Naive thymus-derived CD4-positive, alpha-beta T cell (primary cell): Measurements from ENCODE around the gene PRKRIP1. TPM values are rescaled to one million over a fixed set of nuclear protein-coding genes. Genes with fewer than 3 reads are reported as not detected.

Experiments
- ATAC-seq: fragments of 150-1000 bp; cut with Tn5 transposase; 2 replicates; pipeline ENCODE4 v1.10.0; 2021; ENCODE audit warnings: mild to moderate bottlenecking, moderate library complexity
- CTCF ChIA-PET: fragments of 350-600 bp; sonication (Branson Sonifier 250); formaldehyde crosslinking; loops from one replicate; lab custom pipeline; 2021; ENCODE audit warnings: antibody characterized with exemption; lab: Charles Lee
- POLR2A ChIA-PET: fragments of 350-600 bp; sonication (Branson Sonifier 250); formaldehyde crosslinking; loops from one replicate; lab custom pipeline; 2021; ENCODE audit warnings: antibody characterized with exemption, inconsistent platforms; lab: Charles Lee
- DNase-seq, 9 donors: peaks; one replicate each; pipeline versions ENCODE4 v3.0.0 to v3.0.0-alpha.2; 2020 to 2022; ENCODE audit warnings: mixed read lengths in 1 of 9
- H3K27ac ChIP-seq: one replicate; pipeline ENCODE4 v1.7.0; 2013; ENCODE audit warnings: mild to moderate bottlenecking, low read depth, low read length, moderate library complexity
- H3K27me3 ChIP-seq, 2 donors: one replicate each; pipeline ENCODE4 v1.7.0; 2013; ENCODE audit warnings: low read length in 2 of 2, mild to moderate bottlenecking in 2 of 2, moderate library complexity in 2 of 2; ENCODE audit not compliant: control insufficient read depth in 2 of 2, insufficient read depth in 2 of 2
- H3K36me3 ChIP-seq, 3 experiments: 1 replicate in 2 of 3; 2 replicates in 1 of 3; pipeline ENCODE4 v1.7.0; 2013; ENCODE audit warnings: low read length in 3 of 3, mild to moderate bottlenecking in 3 of 3, moderate library complexity in 1 of 3; ENCODE audit not compliant: insufficient read depth in 3 of 3, control insufficient read depth in 2 of 3
- H3K4me1 ChIP-seq, 2 donors: one replicate each; pipeline ENCODE4 v1.7.0; 2013; ENCODE audit warnings: low read length in 2 of 2, mild to moderate bottlenecking in 2 of 2, moderate library complexity in 1 of 2; ENCODE audit not compliant: control insufficient read depth in 2 of 2, insufficient read depth in 2 of 2
- H3K4me3 ChIP-seq: 2 replicates; pipeline ENCODE4 v1.7.0; 2013; ENCODE audit warnings: mild to moderate bottlenecking, low read length
- H3K9me3 ChIP-seq, 3 experiments: 1 replicate in 2 of 3; 2 replicates in 1 of 3; pipeline ENCODE4 v1.7.0; 2013; ENCODE audit warnings: low read length in 3 of 3; ENCODE audit not compliant: control insufficient read depth in 2 of 3
- H3K27ac Mint-ChIP-seq, 9 donors: one replicate each; pipeline ENCODE4 v1.8.0; 2020 to 2022; ENCODE audit warnings: mixed read lengths in 9 of 9, mild to moderate bottlenecking in 8 of 9, moderate library complexity in 5 of 9, inconsistent platforms in 2 of 9
- H3K27me3 Mint-ChIP-seq, 5 donors: one replicate each; pipeline ENCODE4 v1.8.0; 2021 to 2022; ENCODE audit warnings: mixed read lengths in 5 of 5, mild to moderate bottlenecking in 1 of 5
- H3K36me3 Mint-ChIP-seq, 5 donors: one replicate each; pipeline ENCODE4 v1.8.0; 2020 to 2022; ENCODE audit warnings: mixed read lengths in 5 of 5, mild to moderate bottlenecking in 3 of 5, inconsistent platforms in 1 of 5
- H3K4me1 Mint-ChIP-seq, 7 donors: one replicate each; pipeline ENCODE4 v1.8.0; 2020 to 2022; ENCODE audit warnings: mixed read lengths in 7 of 7, mild to moderate bottlenecking in 3 of 7, inconsistent platforms in 1 of 7
- H3K4me3 Mint-ChIP-seq, 10 donors: one replicate each; pipeline ENCODE4 v1.8.0; 2020 to 2022; ENCODE audit warnings: mild to moderate bottlenecking in 10 of 10, mixed read lengths in 10 of 10, moderate library complexity in 6 of 10, inconsistent platforms in 2 of 10
- H3K9me3 Mint-ChIP-seq, 11 donors: one replicate each; pipeline ENCODE4 v1.8.0; 2020 to 2022; ENCODE audit warnings: mixed read lengths in 11 of 11, mild to moderate bottlenecking in 4 of 11, inconsistent platforms in 1 of 11, moderate library complexity in 1 of 11
- intact Hi-C, 2 donors: fragments of 100-400 bp; cut with micrococcal nuclease; formaldehyde crosslinking; loops; one replicate each; pipeline ENCODE4 v1.15.1; 2023
- polyA plus RNA-seq, 2 donors: library from polyadenylated mRNA; unstranded; fragments of 300-500 nt; fragmentation: Illumina TruSeq; gene quantifications; one replicate each; pipeline ENCODE4 v1.2.3, GENCODE V29; 2021
- total RNA-seq, 6 experiments: library from RNA in 5 of 6; stranded (reverse) in 5 of 6; gene quantifications; 1 replicate in 5 of 6; 2 replicates in 1 of 6; pipeline ENCODE4 v1.2.3 and lab custom pipeline; 2021 to 2026

PRKRIP1 gene
- total and polyA plus RNA-seq, 7 experiments from 2014 or later, result 15.7 to 58.4 (median 39.6) TPM

- POLR2A ChIA-PET, result interaction anchor here (1.2 to 20.5 kb wide), 4 partner anchors 17 to 37 kb away, joined by 5 to 510 read pairs (median 8); partner anchors contain the start of genes ALKBH4 and LRWD1
- H3K9me3 Mint-ChIP-seq, result peaks cover 0 to 2% (median 0%) of the 10 kb centered on the region in 11 donors
- H3K4me1 Mint-ChIP-seq, result peaks cover 38 to 69% (median 54%) of the 10 kb centered on the region in 7 donors
- H3K36me3 ChIP-seq, result peaks cover 0 to 4% (median 0%) of the 10 kb centered on the region in 3 experiments
- intact Hi-C loops, result loop anchor here in 1 of 2 donors (1.0 to 2.0 kb wide), 4 partner anchors 20 to 36 kb away; partner anchors contain the start of genes ALKBH4, LRWD1 and PRKRIP1
- H3K4me3 Mint-ChIP-seq, result peak overlapping the region; percentile 76 to 91 (median 86)
- H3K27ac Mint-ChIP-seq, result peak overlapping the region; percentile 97 to 100 (median 99)
- H3K27me3 Mint-ChIP-seq, result no peaks in the 10 kb centered on the region
- DNase-seq (peak in 2 of 9 donors; percentile 17 to 34), ATAC-seq (peak; percentile 28)
- CTCF ChIA-PET, result interaction anchor here (0.6 to 4.6 kb wide), 7 partner anchors 8 to 35 kb away, joined by 3 to 20 read pairs (median 4); no protein-coding TSS in a partner anchor
- peaks cover 0 to 22% (median 0%) of the 10 kb centered on the region in 5 donors for H3K36me3 Mint-ChIP-seq
- H3K4me1 ChIP-seq, result peaks cover 41 to 63% of the 10 kb centered on the region in 2 donors
- H3K27ac ChIP-seq, result peak overlapping the region; percentile 96
- H3K4me3 ChIP-seq, result peak overlapping the region; percentile 45
- no peaks in the 10 kb centered on the region for H3K9me3 ChIP-seq
- H3K27me3 ChIP-seq, result no peaks in the 10 kb centered on the region
Observed at GRCh38 chr7:102432442-102433218, 36.5 kb downstream of the PRKRIP1 start.

GRCh38 chr7:102433219-102434038 lies 37.3 kb downstream of the PRKRIP1 start, which contains the start of gene ORAI2:
Gene ORAI2 (plus strand): TSS chr7:102433575. CDS start chr7:102438957, 5,382 bp downstream.
- Mint-ChIP-seq H3K4me1 (peaks cover 38 to 62% (median 49%) of the 10 kb centered on the region in 7 donors), H3K9me3 (peaks cover 0 to 2% (median 0%) of the 10 kb centered on the region in 11 donors), H3K4me3 (peak within 1 kb of the TSS; percentile 76 to 91 (median 88)), H3K36me3 (peaks cover 0 to 22% (median 0%) of the 10 kb centered on the region in 5 donors), H3K27me3 (no peaks in the 10 kb centered on the region), H3K27ac (peak within 1 kb of the TSS; percentile 97 to 100 (median 99))
- intact Hi-C loops, result loop anchor here (1.0 to 2.0 kb wide), 4 partner anchors 7 to 37 kb away; partner anchors contain the start of genes ALKBH4 (in 2 of the 2), LRWD1 (in 2 of the 2) and PRKRIP1 (in 1 of the 2)
- ChIA-PET POLR2A (interaction anchor here (1.0 to 20.5 kb wide), 5 partner anchors 18 to 33 kb away, joined by 4 to 510 read pairs (median 8); partner anchors contain the start of genes ALKBH4 and LRWD1), CTCF (interaction anchor here (0.6 to 4.6 kb wide), 6 partner anchors 18 to 36 kb away, joined by 3 to 20 read pairs (median 8); no protein-coding TSS in a partner anchor)
- Histone ChIP-seq H3K27me3 (no peaks in the 10 kb centered on the region), H3K9me3 (no peaks in the 10 kb centered on the region), H3K4me3 (peak within 1 kb of the TSS; percentile 59), H3K27ac (peak within 1 kb of the TSS; percentile 96), H3K36me3 (peaks cover 0 to 4% (median 0%) of the 10 kb centered on the region in 3 experiments), H3K4me1 (peaks cover 34 to 55% of the 10 kb centered on the region in 2 donors)
- DNase-seq (peak; percentile 72 to 94 (median 81)), ATAC-seq (peak; percentile 86)

GRCh38 chr7:102434039-102434486 lies 37.9 kb downstream of the PRKRIP1 start:
- Mint-ChIP-seq H3K4me1 (peaks cover 36 to 58% (median 47%) of the 10 kb centered on the region in 7 donors), H3K27me3 (no peaks in the 10 kb centered on the region), H3K27ac (peak overlapping the region; percentile 82 to 97 (median 94)), H3K36me3 (peaks cover 0 to 22% (median 0%) of the 10 kb centered on the region in 5 donors), H3K9me3 (peaks cover 0 to 2% (median 0%) of the 10 kb centered on the region in 11 donors), H3K4me3 (peak overlapping the region; percentile 73 to 91 (median 86))
- peaks cover 0 to 10% (median 4%) of the 10 kb centered on the region in 3 experiments for H3K36me3 ChIP-seq
- intact Hi-C loops, result loop anchor here (1.0 to 2.0 kb wide), 3 partner anchors 8 to 31 kb away; partner anchors contain the start of genes ALKBH4 (in 1 of the 2) and LRWD1 (in 1 of the 2)
- DNase-seq (peak in 2 of 9 donors; percentile 27 to 30), ATAC-seq (no peak)
- CTCF ChIA-PET, result interaction anchor here (1.1 to 2.2 kb wide), 4 partner anchors 18 to 28 kb away, joined by 3 to 10 read pairs (median 8); no protein-coding TSS in a partner anchor
- POLR2A ChIA-PET, result interaction anchor here (0.8 to 20.5 kb wide), 4 partner anchors 18 to 31 kb away, joined by 3 to 510 read pairs (median 5); partner anchors contain the start of gene ALKBH4
- no peaks in the 10 kb centered on the region for H3K9me3 ChIP-seq
- H3K27ac ChIP-seq, result peak overlapping the region; percentile 96
- no peaks in the 10 kb centered on the region for H3K27me3 ChIP-seq
- peaks cover 34 to 51% of the 10 kb centered on the region in 2 donors for H3K4me1 ChIP-seq
- peak overlapping the region; percentile 59 for H3K4me3 ChIP-seq

- Mint-ChIP-seq H3K27me3 (no peaks in the 10 kb centered on the region), H3K9me3 (peaks cover 0 to 2% (median 0%) of the 10 kb centered on the region in 11 donors), H3K4me1 (peaks cover 22 to 38% (median 29%) of the 10 kb centered on the region in 7 donors), H3K27ac (peak overlapping the region in 5 of 9 donors; percentile 47 to 94 (median 73)), H3K36me3 (peaks cover 0 to 14% (median 0%) of the 10 kb centered on the region in 5 donors), H3K4me3 (peak overlapping the region in 5 of 10 donors; percentile 49 to 89 (median 56))
- Histone ChIP-seq H3K36me3 (peaks cover 0 to 22% (median 4%) of the 10 kb centered on the region in 3 experiments), H3K4me3 (no peak overlapping the region), H3K4me1 (peaks cover 25 to 30% of the 10 kb centered on the region in 2 donors), H3K9me3 (no peaks in the 10 kb centered on the region), H3K27ac (no peak overlapping the region), H3K27me3 (no peaks in the 10 kb centered on the region)
- intact Hi-C loops, result no loop called here
- no peak for DNase-seq
- ChIA-PET POLR2A (interaction anchor here (0.8 to 20.5 kb wide), 2 partner anchors 9 to 21 kb away, joined by 3 to 510 read pairs; no protein-coding TSS in a partner anchor), CTCF (interaction anchor here (0.7 kb wide), 1 partner anchor 23 kb away, joined by 3 read pairs; no protein-coding TSS in a partner anchor)
- no peak for ATAC-seq
Observed at GRCh38 chr7:102436118-102436517, 40.0 kb downstream of the PRKRIP1 start.

GRCh38 chr7:102439963-102440795 lies 44.0 kb downstream of the PRKRIP1 start:
- Mint-ChIP-seq H3K4me1 (peaks cover 4 to 19% (median 8%) of the 10 kb centered on the region in 7 donors), H3K27ac (peak overlapping the region in 1 of 9 donors; percentile 20), H3K27me3 (no peaks in the 10 kb centered on the region), H3K4me3 (no peak overlapping the region), H3K9me3 (no peaks in the 10 kb centered on the region), H3K36me3 (peaks cover 0 to 20% (median 0%) of the 10 kb centered on the region in 5 donors)
- ChIA-PET CTCF (interaction anchor here (0.6 kb wide), 1 partner anchor 8 kb away, joined by 5 read pairs; no protein-coding TSS in a partner anchor), POLR2A (interaction anchor here (0.6 to 20.5 kb wide), 4 partner anchors 9 to 44 kb away, joined by 3 to 510 read pairs (median 5); partner anchors contain the start of gene PRKRIP1)
- H3K9me3 ChIP-seq, result no peaks in the 10 kb centered on the region
- no peaks in the 10 kb centered on the region for H3K4me1 ChIP-seq
- peaks cover 0 to 24% (median 4%) of the 10 kb centered on the region in 3 experiments for H3K36me3 ChIP-seq
- DNase-seq, result no peak
- H3K27ac ChIP-seq, result no peak overlapping the region
- intact Hi-C loops, result no loop called here
- H3K4me3 ChIP-seq, result no peak overlapping the region
- H3K27me3 ChIP-seq, result no peaks in the 10 kb centered on the region
- no peak for ATAC-seq
